ENCODE data around the gene SKIC8.

DNA sequence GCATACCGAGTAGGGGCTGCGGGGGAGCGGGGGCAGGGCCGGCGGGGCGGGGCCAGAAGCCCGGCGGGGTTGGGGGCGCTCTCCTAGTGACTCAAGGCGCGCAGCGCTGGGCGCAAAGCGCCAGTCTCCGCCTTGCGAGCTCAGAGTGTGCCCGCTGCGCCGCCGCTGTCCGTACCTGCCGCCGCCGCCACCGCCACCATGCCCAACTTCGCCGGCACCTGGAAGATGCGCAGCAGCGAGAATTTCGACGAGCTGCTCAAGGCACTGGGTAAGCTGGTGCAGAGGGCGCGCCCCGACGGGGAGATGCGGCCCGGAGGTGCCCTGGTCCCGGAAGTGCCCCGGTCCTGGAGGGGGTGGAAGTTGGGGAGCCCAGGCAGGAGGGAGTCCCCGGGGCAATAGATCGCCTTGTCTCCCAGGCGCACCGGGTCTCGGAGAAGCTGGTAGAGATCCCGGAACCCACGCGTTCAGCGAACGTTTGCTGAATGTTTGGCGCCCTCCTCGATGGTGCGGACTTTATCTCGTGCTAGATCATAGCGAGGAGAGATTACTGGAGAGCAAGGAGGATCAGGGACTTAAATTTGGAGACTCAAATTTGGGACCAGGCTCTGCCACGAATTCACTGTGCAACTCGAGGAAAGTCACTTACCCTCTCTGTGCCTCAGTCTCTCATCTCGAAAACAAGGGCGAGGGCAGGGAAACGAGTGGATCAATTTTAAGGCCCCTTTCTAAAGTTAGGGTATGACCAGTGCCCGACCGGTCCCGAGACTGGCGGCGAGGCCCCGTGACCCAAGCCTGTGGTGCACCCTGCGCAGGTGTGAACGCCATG, 41.0 kb upstream of the SKIC8 start, which contains the start of gene CRABP1:
- TF ChIP-seq CTCF (conservative IDR thresholded peaks at IDR 0.05; ENCODE audit: low read length) (no peak), EZH2phosphoT487 (IDR thresholded peaks at IDR 0.05; ENCODE audit: borderline replicate concordance, low read depth, low read length) (no peak)

Data from OCI-LY7 (cell line).